ENCODE results near the gene TMEM168. TPM values are rescaled to one million over a fixed set of nuclear protein-coding genes. Genes with fewer than 3 reads are reported as not detected.

Gene TMEM168
- total RNA-seq, 1 experiment from 2014 or later = 16.4 TPM

- H3K4me3 ChIP-seq = no peak overlapping the region
- H3K27ac ChIP-seq = no peak overlapping the region
- no peaks in the 10 kb centered on the region for H3K36me3 ChIP-seq
- no peaks in the 10 kb centered on the region for H3K9me3 ChIP-seq (replicated peaks)
- no peak for DNase-seq
- 0 out of 2 replicates have a peak, but pooled peaks cover 3% of the 10 kb centered on the region for H3K4me1 ChIP-seq
- H3K27me3 ChIP-seq = no peaks in the 10 kb centered on the region
Observed at GRCh38 chr7:112791465-112792168, 1.4 kb upstream of the TMEM168 start.

- H3K36me3 ChIP-seq = no peaks in the 10 kb centered on the region
- no peak for DNase-seq
- H3K4me1 ChIP-seq = 0 out of 2 replicates have a peak, but pooled peaks cover 3% of the 10 kb centered on the region
- no peaks in the 10 kb centered on the region for H3K9me3 ChIP-seq (replicated peaks)
- H3K27ac ChIP-seq = peak overlapping the region; percentile 88
- peak overlapping the region; percentile 80 for H3K4me3 ChIP-seq
- no peaks in the 10 kb centered on the region for H3K27me3 ChIP-seq
Observed at GRCh38 chr7:112790586-112791003, 402 bp upstream of the TMEM168 start.

- Histone ChIP-seq H3K9me3 (replicated peaks) (no peaks in the 10 kb centered on the region), H3K4me1 (0 out of 2 replicates have a peak, but pooled peaks cover 3% of the 10 kb centered on the region), H3K36me3 (peaks cover 2% of the 10 kb centered on the region), H3K4me3 (peak overlapping the region; percentile 80), H3K27ac (peak overlapping the region; percentile 88), H3K27me3 (no peaks in the 10 kb centered on the region)
- DNase-seq = no peak
Observed at GRCh38 chr7:112789453-112789816, 758 bp downstream of the TMEM168 start.

- peak in 1 of 2 experiments; percentile 17 for DNase-seq
- Histone ChIP-seq H3K27me3 (no peaks in the 10 kb centered on the region), H3K4me3 (peak overlapping the region; percentile 80), H3K27ac (peak overlapping the region; percentile 88), H3K9me3 (replicated peaks) (no peaks in the 10 kb centered on the region), H3K36me3 (peaks cover 3% of the 10 kb centered on the region), H3K4me1 (0 out of 2 replicates have a peak, but pooled peaks cover 3% of the 10 kb centered on the region)
Observed at GRCh38 chr7:112788778-112789343, 1.3 kb downstream of the TMEM168 start.

GRCh38 chr7:112784603-112785002 lies 5.6 kb downstream of the TMEM168 start:
- Histone ChIP-seq H3K4me3 (no peak overlapping the region), H3K4me1 (no peaks in the 10 kb centered on the region), H3K9me3 (replicated peaks) (no peaks in the 10 kb centered on the region), H3K27ac (no peak overlapping the region), H3K36me3 (peaks cover 3% of the 10 kb centered on the region), H3K27me3 (no peaks in the 10 kb centered on the region)
- no peak for DNase-seq

GRCh38 chr7:112782498-112782897 lies 7.7 kb downstream of the TMEM168 start:
- H3K36me3 ChIP-seq = peaks cover 3% of the 10 kb centered on the region
- no peak overlapping the region for H3K4me3 ChIP-seq
- H3K27me3 ChIP-seq = no peaks in the 10 kb centered on the region
- no peak overlapping the region for H3K27ac ChIP-seq
- no peaks in the 10 kb centered on the region for H3K9me3 ChIP-seq (replicated peaks)
- no peaks in the 10 kb centered on the region for H3K4me1 ChIP-seq
- DNase-seq = no peak

GRCh38 chr7:112781558-112781957 lies 8.6 kb downstream of the TMEM168 start:
- Histone ChIP-seq H3K4me1 (no peaks in the 10 kb centered on the region), H3K27ac (no peak overlapping the region), H3K27me3 (no peaks in the 10 kb centered on the region), H3K36me3 (peaks cover 3% of the 10 kb centered on the region), H3K4me3 (no peak overlapping the region), H3K9me3 (replicated peaks) (no peaks in the 10 kb centered on the region)
- DNase-seq = no peak

GRCh38 chr7:112781110-112781509 lies 9.1 kb downstream of the TMEM168 start:
- H3K4me1 ChIP-seq = no peaks in the 10 kb centered on the region
- no peak for DNase-seq
- H3K36me3 ChIP-seq = peaks cover 3% of the 10 kb centered on the region
- no peaks in the 10 kb centered on the region for H3K9me3 ChIP-seq (replicated peaks)
- no peak overlapping the region for H3K4me3 ChIP-seq
- H3K27me3 ChIP-seq = no peaks in the 10 kb centered on the region
- no peak overlapping the region for H3K27ac ChIP-seq

GRCh38 chr7:112779667-112780066 lies 10.5 kb downstream of the TMEM168 start:
- H3K9me3 ChIP-seq (replicated peaks) = no peaks in the 10 kb centered on the region
- no peaks in the 10 kb centered on the region for H3K27me3 ChIP-seq

GRCh38 chr7:112777406-112777805 lies 12.8 kb downstream of the TMEM168 start:
- no peak overlapping the region for H3K4me3 ChIP-seq
- no peaks in the 10 kb centered on the region; the same call in 1 of the 2 replicates for H3K36me3 ChIP-seq
- H3K4me1 ChIP-seq = peaks cover 4% of the 10 kb centered on the region; the same call in 1 of the 2 replicates
- no peaks in the 10 kb centered on the region for H3K27me3 ChIP-seq
- H3K27ac ChIP-seq = no peak overlapping the region
- no peaks in the 10 kb centered on the region for H3K9me3 ChIP-seq (replicated peaks)
- DNase-seq = no peak

More at GRCh38 chr7:112779667-112780066, 10.5 kb downstream of the TMEM168 start:
- DNase-seq = no peak
- H3K36me3 ChIP-seq = peaks cover 3% of the 10 kb centered on the region
- no peaks in the 10 kb centered on the region for H3K4me1 ChIP-seq
- no peak overlapping the region for H3K27ac ChIP-seq
- no peak overlapping the region for H3K4me3 ChIP-seq

- no peak overlapping the region for H3K27ac ChIP-seq
- H3K9me3 ChIP-seq (replicated peaks) = no peaks in the 10 kb centered on the region
- H3K4me1 ChIP-seq = peaks cover 18% of the 10 kb centered on the region
- DNase-seq = no peak
- H3K27me3 ChIP-seq = no peaks in the 10 kb centered on the region
- no peaks in the 10 kb centered on the region for H3K36me3 ChIP-seq
- H3K4me3 ChIP-seq = no peak overlapping the region
Observed at GRCh38 chr7:112771166-112771565, 19.0 kb downstream of the TMEM168 start.

GRCh38 chr7:112770051-112770450 lies 20.1 kb downstream of the TMEM168 start:
- no peaks in the 10 kb centered on the region for H3K27me3 ChIP-seq
- H3K4me1 ChIP-seq = peaks cover 18% of the 10 kb centered on the region
- peak; percentile 40 to 57 for DNase-seq
- H3K27ac ChIP-seq = no peak overlapping the region
- H3K4me3 ChIP-seq = no peak overlapping the region
- H3K36me3 ChIP-seq = no peaks in the 10 kb centered on the region
- H3K9me3 ChIP-seq (replicated peaks) = no peaks in the 10 kb centered on the region

GRCh38 chr7:112765105-112765504 lies 25.1 kb downstream of the TMEM168 start:
- peaks cover 11% of the 10 kb centered on the region for H3K4me1 ChIP-seq
- H3K36me3 ChIP-seq = no peaks in the 10 kb centered on the region
- DNase-seq = no peak
- no peak overlapping the region for H3K27ac ChIP-seq
- H3K27me3 ChIP-seq = no peaks in the 10 kb centered on the region
- no peak overlapping the region for H3K4me3 ChIP-seq
- no peaks in the 10 kb centered on the region for H3K9me3 ChIP-seq (replicated peaks)

GRCh38 chr7:112763996-112764395 lies 26.2 kb downstream of the TMEM168 start:
- no peaks in the 10 kb centered on the region; the same call in 1 of the 2 replicates for H3K4me1 ChIP-seq
- no peak for DNase-seq

GRCh38 chr7:112763298-112763697 lies 26.9 kb downstream of the TMEM168 start:
- DNase-seq = no peak
- no peaks in the 10 kb centered on the region for H3K36me3 ChIP-seq
- no peak overlapping the region for H3K27ac ChIP-seq
- no peaks in the 10 kb centered on the region for H3K27me3 ChIP-seq
- H3K9me3 ChIP-seq (replicated peaks) = no peaks in the 10 kb centered on the region
- H3K4me1 ChIP-seq = no peaks in the 10 kb centered on the region
- no peak overlapping the region for H3K4me3 ChIP-seq

More at GRCh38 chr7:112763996-112764395, 26.2 kb downstream of the TMEM168 start:
- Histone ChIP-seq H3K27me3 (no peaks in the 10 kb centered on the region), H3K36me3 (no peaks in the 10 kb centered on the region), H3K9me3 (replicated peaks) (no peaks in the 10 kb centered on the region), H3K27ac (no peak overlapping the region), H3K4me3 (no peak overlapping the region)
